C4-2B (cell line): ENCODE results near the gene WHAMM.

Experiments used
- H3K27ac ChIP-seq: fragments of 450-650 bp; 2 replicates; pipeline ENCODE4 v1.5.1; 2017
- CTCF ChIP-seq: fragments of 450-650 bp; conservative IDR thresholded peaks from 2 replicates; pipeline ENCODE4 v1.5.1; 2017; ENCODE audit warnings: mild to moderate bottlenecking
- ZFX ChIP-seq: fragments of 450-650 bp; IDR thresholded peaks from 2 replicates; pipeline ENCODE4 v1.6.1; 2017

The WHAMM gene

GRCh38 chr15:82768414-82769054 lies 40.9 kb upstream of the WHAMM start:
- TF ChIP-seq CTCF (no peak), ZFX (no peak)
- no peak overlapping the region for H3K27ac ChIP-seq

- H3K27ac ChIP-seq: no peak overlapping the region
- no peak for TF ChIP-seq ZFX
- no peak for TF ChIP-seq CTCF
Observed at GRCh38 chr15:82771789-82772607, 37.4 kb upstream of the WHAMM start.

- no peak overlapping the region for H3K27ac ChIP-seq
- TF ChIP-seq CTCF: no peak
- TF ChIP-seq ZFX: no peak
Observed at GRCh38 chr15:82774496-82774895, 34.9 kb upstream of the WHAMM start.

GRCh38 chr15:82778755-82779154 lies 30.7 kb upstream of the WHAMM start:
- TF ChIP-seq ZFX: no peak
- TF ChIP-seq CTCF: no peak
- H3K27ac ChIP-seq: no peak overlapping the region

DNA sequence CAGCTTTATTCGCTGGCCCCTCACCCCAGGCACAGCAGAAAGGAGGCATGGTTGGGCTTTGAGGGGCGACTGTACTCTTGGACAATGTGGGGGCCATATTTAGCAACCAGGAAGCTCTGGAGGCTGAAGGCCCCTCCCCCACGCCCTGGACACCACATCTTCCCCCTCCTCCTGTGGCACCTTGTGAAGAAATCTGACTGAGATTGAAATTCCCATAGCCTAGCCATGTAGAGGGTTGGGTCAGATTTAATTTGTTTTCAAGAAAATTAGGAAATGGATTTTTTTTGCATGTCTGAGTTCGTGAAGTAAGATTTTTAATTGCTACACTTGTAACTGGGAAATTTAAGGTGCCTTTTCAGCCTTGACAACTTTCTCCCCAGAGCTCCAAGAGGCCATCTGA lies 28.1 kb upstream of the WHAMM start:
- H3K27ac ChIP-seq: no peak overlapping the region

DNA sequence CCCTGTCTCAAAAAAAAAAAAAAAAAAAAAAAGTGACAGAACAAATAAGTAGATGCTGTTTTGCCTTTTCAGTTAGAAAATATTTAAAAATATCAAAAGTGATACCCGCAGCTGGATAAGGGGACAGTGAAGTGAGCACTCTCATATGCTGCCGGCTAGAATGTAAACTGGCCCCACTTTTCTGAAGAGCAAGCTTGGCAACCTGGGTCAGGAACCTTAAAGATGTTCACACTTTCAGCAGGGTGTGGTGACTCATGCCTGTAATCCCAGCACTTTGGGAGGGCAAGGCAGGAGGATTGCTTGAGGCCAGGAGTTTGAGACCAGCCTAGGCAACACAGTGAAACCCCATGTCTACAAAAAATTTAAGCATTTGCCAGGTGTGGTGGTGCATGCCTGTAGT lies 20.9 kb upstream of the WHAMM start:
- TF ChIP-seq CTCF: no peak
- no peak for TF ChIP-seq ZFX
- H3K27ac ChIP-seq: no peak overlapping the region

More for the DNA sequence above, 28.1 kb upstream of the WHAMM start:
- TF ChIP-seq ZFX (no peak), CTCF (no peak)

- H3K27ac ChIP-seq: no peak overlapping the region
- TF ChIP-seq ZFX (no peak), CTCF (no peak)
Observed at GRCh38 chr15:82789491-82789890, 19.9 kb upstream of the WHAMM start.
